Measurements from ENCODE around the gene HSBP1. TPM values are rescaled to one million over a fixed set of nuclear protein-coding genes. Genes with fewer than 3 reads are reported as not detected.

Gene HSBP1
- 100 to 1,000 TPM; 145 to 160 TPM for total RNA-seq
- long read RNA-seq, full-length matches to known transcripts: 114 of 117 reads
- long read RNA-seq, partial matches to known transcripts: 0 of 117 reads
- long read RNA-seq, other reads (novel, unspliced or antisense): 3 of 117 reads

GRCh38 chr16:83807710-83808572 is at the start of gene HSBP1:
HSBP1 (plus strand) TSS chr16:83807978; CDS start chr16:83808077, 99 bp downstream.
- DNase-seq (peak; percentile 97), ATAC-seq (peak; percentile 98 to 99)
- intact Hi-C loops (cut with DNase I): no loop called here

- no peak for ATAC-seq
- DNase-seq: no peak
- intact Hi-C loops (cut with DNase I): no loop called here
Observed at GRCh38 chr16:83762141-83762991, 45.4 kb upstream of the HSBP1 start.

GRCh38 chr16:83762992-83763358 is 44.8 kb upstream of the HSBP1 start:
- intact Hi-C loops (cut with DNase I): no loop called here
- no peak for DNase-seq
- no peak for ATAC-seq

GRCh38 chr16:83768986-83769385 is 38.8 kb upstream of the HSBP1 start:
- DNase-seq (no peak), ATAC-seq (peak in 1 of 2 donors; percentile 45)
- intact Hi-C loops (cut with DNase I): no loop called here

- intact Hi-C loops (cut with DNase I): no loop called here
- DNase-seq: no peak
Observed at GRCh38 chr16:83769397-83770008, 38.3 kb upstream of the HSBP1 start.

GRCh38 chr16:83771306-83771942 is 36.4 kb upstream of the HSBP1 start:
- ATAC-seq (peak; percentile 75 to 90), DNase-seq (peak; percentile 77)
- intact Hi-C loops (cut with DNase I): no loop called here

More at GRCh38 chr16:83769397-83770008, 38.3 kb upstream of the HSBP1 start:
- peak in 1 of 2 donors; percentile 47 for ATAC-seq

GRCh38 chr16:83772806-83773205 is 35.0 kb upstream of the HSBP1 start:
- no peak for DNase-seq
- ATAC-seq: no peak
- intact Hi-C loops (cut with DNase I): no loop called here

GRCh38 chr16:83774066-83774465 is 33.7 kb upstream of the HSBP1 start:
- DNase-seq (no peak), ATAC-seq (peak in 1 of 2 donors; percentile 36)
- intact Hi-C loops (cut with DNase I): no loop called here

GRCh38 chr16:83776944-83777343 is 30.8 kb upstream of the HSBP1 start:
- DNase-seq (no peak), ATAC-seq (no peak)
- intact Hi-C loops (cut with DNase I): no loop called here

GRCh38 chr16:83779886-83780285 is 27.9 kb upstream of the HSBP1 start:
- no peak for DNase-seq
- intact Hi-C loops (cut with DNase I): loop anchor here in 1 of 2 donors (10.0 kb wide), 1 partner anchor 55 kb away; no protein-coding TSS in a partner anchor
- peak; percentile 17 to 23 for ATAC-seq

GRCh38 chr16:83785455-83785854 is 22.3 kb upstream of the HSBP1 start:
- ATAC-seq: no peak
- no peak for DNase-seq
- intact Hi-C loops (cut with DNase I): loop anchor here in 1 of 2 donors (10.0 kb wide), 1 partner anchor 61 kb away; no protein-coding TSS in a partner anchor

GRCh38 chr16:83789642-83790401 is 18.0 kb upstream of the HSBP1 start:
- no peak for ATAC-seq
- no peak for DNase-seq
- intact Hi-C loops (cut with DNase I): loop anchor here in 1 of 2 donors (10.0 kb wide), 1 partner anchor 65 kb away; no protein-coding TSS in a partner anchor

- intact Hi-C loops (cut with DNase I): no loop called here
- DNase-seq (no peak), ATAC-seq (no peak)
Observed at GRCh38 chr16:83791916-83792315, 15.9 kb upstream of the HSBP1 start.

GRCh38 chr16:83792391-83792790 is 15.4 kb upstream of the HSBP1 start:
- DNase-seq: no peak
- intact Hi-C loops (cut with DNase I): no loop called here
- no peak for ATAC-seq

- ATAC-seq: no peak
- intact Hi-C loops (cut with DNase I): no loop called here
Observed at GRCh38 chr16:83793179-83793578, 14.6 kb upstream of the HSBP1 start.

GRCh38 chr16:83794860-83795554 is 12.8 kb upstream of the HSBP1 start:
- intact Hi-C loops (cut with DNase I): no loop called here
- DNase-seq (no peak), ATAC-seq (no peak)

More at GRCh38 chr16:83793179-83793578, 14.6 kb upstream of the HSBP1 start:
- DNase-seq: no peak

GRCh38 chr16:83797013-83797412 is 10.8 kb upstream of the HSBP1 start:
- no peak for ATAC-seq
- DNase-seq: no peak
- intact Hi-C loops (cut with DNase I): no loop called here
